Anterior cingulate cortex (tissue), 58 donors: ENCODE results near the gene EPAS1.

Experiments used
- DNase-seq, 58 donors: peaks; one replicate each; lab custom pipeline; 2025; lab: John Stamatoyannopoulos, UW

Gene EPAS1

GRCh38 chr2:46420945-46421344 is 123.7 kb downstream of the EPAS1 start:
- no peak for DNase-seq

GRCh38 chr2:46421361-46421760 is 124.2 kb downstream of the EPAS1 start:
- DNase-seq: no peak

- no peak for DNase-seq
Measured at GRCh38 chr2:46422717-46423394, 125.6 kb downstream of the EPAS1 start.

GRCh38 chr2:46424937-46425336 is 127.7 kb downstream of the EPAS1 start:
- DNase-seq: no peak

GRCh38 chr2:46428911-46429436 is 131.8 kb downstream of the EPAS1 start:
- DNase-seq: no peak

GRCh38 chr2:46430413-46430812 is 133.2 kb downstream of the EPAS1 start:
- no peak for DNase-seq

GRCh38 chr2:46430992-46431391 is 133.8 kb downstream of the EPAS1 start:
- no peak for DNase-seq

- no peak for DNase-seq
Measured at GRCh38 chr2:46431481-46432235, 134.5 kb downstream of the EPAS1 start.

GRCh38 chr2:46434851-46435273 is 137.7 kb downstream of the EPAS1 start:
- no peak for DNase-seq

- no peak for DNase-seq
Measured at GRCh38 chr2:46435353-46435752, 138.1 kb downstream of the EPAS1 start.

- DNase-seq: no peak
Measured at GRCh38 chr2:46435796-46436360, 138.7 kb downstream of the EPAS1 start.
